Right lobe of liver (tissue), 6 donors: Measurements from ENCODE around the gene ARX. TPM values are rescaled to one million over a fixed set of nuclear protein-coding genes. Genes with fewer than 3 reads are reported as not detected.

Experiments
- ATAC-seq, 4 donors: fragments of 200-7000 bp; cut with Tn5 transposase; one replicate each; pipeline ENCODE4 v1.9.1; 2020; ENCODE audit warnings: mild to moderate bottlenecking in 4 of 4, moderate library complexity in 4 of 4
- DNase-seq, 3 donors: peaks; one replicate each; pipeline ENCODE4 v3.0.0-alpha.2; 2020
- H3K27ac ChIP-seq, 3 donors: fragments of 200-600 bp; one replicate each; pipeline ENCODE4 v1.8.0; 2022
- H3K27me3 ChIP-seq, 2 donors: fragments of 200-600 bp; one replicate each; pipeline ENCODE4 v1.8.0; 2022
- H3K36me3 ChIP-seq, 4 donors: fragments of 200-600 bp; sonication (generic) in 1 of 4; one replicate each; pipeline versions ENCODE4 v1.5.1 to v1.8.0; 2017 to 2022; ENCODE audit warnings: control low read depth in 1 of 4
- H3K4me1 ChIP-seq, 4 donors: fragments of 200-600 bp; sonication (generic) in 1 of 4; one replicate each; pipeline versions ENCODE4 v1.5.1 to v1.8.0; 2017 to 2022; ENCODE audit warnings: control low read depth in 1 of 4
- H3K4me3 ChIP-seq, 3 donors: fragments of 200-600 bp; one replicate each; pipeline ENCODE4 v1.8.0; 2022
- H3K9me3 ChIP-seq, 4 donors: fragments of 200-600 bp; sonication (generic) in 1 of 4; one replicate each; pipeline versions ENCODE4 v1.5.1 to v1.8.0; 2017 to 2022; ENCODE audit warnings: control low read depth in 1 of 4
- POLR2A ChIP-seq: fragments of 450-650 bp; IDR thresholded peaks from one replicate; pipeline ENCODE4 v1.6.1; 2017; ENCODE audit warnings: antibody characterized with exemption, mild to moderate bottlenecking
- WGBS: methylation state at CpG from one replicate; pipeline ENCODE4 v1.1.6; 2018; ENCODE audit warnings: low coverage, low lambda C conversion rate; ENCODE audit not compliant: insufficient coverage; ENCODE audit errors: missing lambda C conversion rate; 5-methylcytosine and 5-hydroxymethylcytosine counted together
- intact Hi-C, 2 donors: fragments of 100-400 bp; cut with DNase I; formaldehyde crosslinking; loops; one replicate each; pipeline versions ENCODE4 v1.11.2 to v1.14.1; 2022
- total RNA-seq, 6 experiments: library from RNA; depleted of rRNA in 2 of 6; stranded (reverse); fragments of >200 nt in 2 of 6; fragmentation: NEBNext Ultra II Directional in 3 of 6; extraction: Animal tissue kit (Norgen Biotek cat#: 25700) in 3 of 6; gene quantifications; one replicate each; pipeline versions ENCODE4 v1.1.0 to v1.2.4, GENCODE V29; 2016 to 2023
- TF ChIP-seq, protein P1 (sequence below), 4 donors: fragments of 200-600 bp in 3 of 4; fragments of 450-650 bp in 1 of 4; IDR thresholded peaks; one replicate each; pipeline versions ENCODE4 v1.5.1 to v1.8.0; 2016 to 2022; ENCODE audit warnings: antibody characterized with exemption in 4 of 4, mild to moderate bottlenecking in 2 of 4
- donor health status: DM: no; HTN: yes; CAD: no.
- donor health status: DM: no; HTN: no; CAD: no.
- donor health status: DM: no; HTN: no; CAD: no.
- donor health status: DM: no; HTN: yes; CAD: no.
- donor health status: DM: no; HTN: yes; CAD: no.

Gene ARX
- total RNA-seq, 6 experiments from 2014 or later: not detected

DNA sequence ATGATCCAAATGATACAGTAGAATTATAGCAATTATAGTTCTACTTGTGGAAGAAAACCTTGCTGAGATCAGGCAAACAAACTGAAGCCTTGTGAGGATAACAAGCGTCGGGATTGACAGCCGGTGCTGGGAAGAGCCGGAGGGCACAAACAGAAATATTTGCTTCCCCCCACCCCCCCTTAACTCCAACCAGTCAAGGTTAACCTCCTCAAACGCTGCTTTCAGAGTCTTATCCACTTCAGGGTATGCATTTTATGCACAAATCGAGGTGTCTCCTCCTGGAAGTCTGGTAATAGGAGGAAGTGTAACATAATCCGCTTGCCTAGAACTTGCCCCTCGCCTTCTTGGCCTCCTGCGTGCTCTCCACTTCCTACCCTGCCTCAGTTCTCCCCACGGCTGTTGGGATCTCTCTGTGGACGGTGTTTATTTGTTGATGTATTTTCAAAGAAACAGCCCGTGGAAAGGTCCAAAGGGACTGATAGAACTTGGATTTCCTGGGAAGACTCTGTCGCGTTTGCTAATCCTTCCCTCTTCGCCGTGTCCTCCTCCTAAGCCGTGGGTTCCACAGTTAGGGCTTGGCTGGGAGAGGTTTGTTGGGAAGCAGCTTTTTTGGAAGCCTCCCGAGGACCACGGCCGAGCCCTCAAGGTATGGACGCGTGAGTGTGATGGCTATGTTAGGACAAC lies 4.1 kb upstream of the ARX start:
- H3K27ac ChIP-seq: no peak overlapping the region
- H3K4me1 ChIP-seq: no peaks in the 10 kb centered on the region
- no peak overlapping the region for H3K4me3 ChIP-seq
- H3K9me3 ChIP-seq: no peaks in the 10 kb centered on the region
- no peaks in the 10 kb centered on the region for H3K36me3 ChIP-seq
- no peak for DNase-seq
- peaks cover 0 to 44% of the 10 kb centered on the region in 2 donors for H3K27me3 ChIP-seq
- intact Hi-C loops: no loop called here
- no peak for ATAC-seq
- TF ChIP-seq, protein P1, sequence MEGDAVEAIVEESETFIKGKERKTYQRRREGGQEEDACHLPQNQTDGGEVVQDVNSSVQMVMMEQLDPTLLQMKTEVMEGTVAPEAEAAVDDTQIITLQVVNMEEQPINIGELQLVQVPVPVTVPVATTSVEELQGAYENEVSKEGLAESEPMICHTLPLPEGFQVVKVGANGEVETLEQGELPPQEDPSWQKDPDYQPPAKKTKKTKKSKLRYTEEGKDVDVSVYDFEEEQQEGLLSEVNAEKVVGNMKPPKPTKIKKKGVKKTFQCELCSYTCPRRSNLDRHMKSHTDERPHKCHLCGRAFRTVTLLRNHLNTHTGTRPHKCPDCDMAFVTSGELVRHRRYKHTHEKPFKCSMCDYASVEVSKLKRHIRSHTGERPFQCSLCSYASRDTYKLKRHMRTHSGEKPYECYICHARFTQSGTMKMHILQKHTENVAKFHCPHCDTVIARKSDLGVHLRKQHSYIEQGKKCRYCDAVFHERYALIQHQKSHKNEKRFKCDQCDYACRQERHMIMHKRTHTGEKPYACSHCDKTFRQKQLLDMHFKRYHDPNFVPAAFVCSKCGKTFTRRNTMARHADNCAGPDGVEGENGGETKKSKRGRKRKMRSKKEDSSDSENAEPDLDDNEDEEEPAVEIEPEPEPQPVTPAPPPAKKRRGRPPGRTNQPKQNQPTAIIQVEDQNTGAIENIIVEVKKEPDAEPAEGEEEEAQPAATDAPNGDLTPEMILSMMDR (IDR thresholded peaks at IDR 0.05): no peak
- TF ChIP-seq POLR2A: no peak
- WGBS: 11% methylated on average over 13 of the region's 22 CpGs

- H3K9me3 ChIP-seq: no peaks in the 10 kb centered on the region
- ATAC-seq (no peak), DNase-seq (no peak)
- no peak overlapping the region for H3K4me3 ChIP-seq
- WGBS: 12% methylated on average over 3 of the region's 3 CpGs
- no peak overlapping the region for H3K27ac ChIP-seq
- H3K36me3 ChIP-seq: no peaks in the 10 kb centered on the region
- H3K4me1 ChIP-seq: no peaks in the 10 kb centered on the region
- H3K27me3 ChIP-seq: peaks cover 0 to 54% of the 10 kb centered on the region in 2 donors
- intact Hi-C loops: no loop called here
- TF ChIP-seq, protein P1 (IDR thresholded peaks at IDR 0.05): no peak
- no peak for TF ChIP-seq POLR2A
Observed at GRCh38 chrX:25018682-25019081, 2.9 kb upstream of the ARX start.

DNA sequence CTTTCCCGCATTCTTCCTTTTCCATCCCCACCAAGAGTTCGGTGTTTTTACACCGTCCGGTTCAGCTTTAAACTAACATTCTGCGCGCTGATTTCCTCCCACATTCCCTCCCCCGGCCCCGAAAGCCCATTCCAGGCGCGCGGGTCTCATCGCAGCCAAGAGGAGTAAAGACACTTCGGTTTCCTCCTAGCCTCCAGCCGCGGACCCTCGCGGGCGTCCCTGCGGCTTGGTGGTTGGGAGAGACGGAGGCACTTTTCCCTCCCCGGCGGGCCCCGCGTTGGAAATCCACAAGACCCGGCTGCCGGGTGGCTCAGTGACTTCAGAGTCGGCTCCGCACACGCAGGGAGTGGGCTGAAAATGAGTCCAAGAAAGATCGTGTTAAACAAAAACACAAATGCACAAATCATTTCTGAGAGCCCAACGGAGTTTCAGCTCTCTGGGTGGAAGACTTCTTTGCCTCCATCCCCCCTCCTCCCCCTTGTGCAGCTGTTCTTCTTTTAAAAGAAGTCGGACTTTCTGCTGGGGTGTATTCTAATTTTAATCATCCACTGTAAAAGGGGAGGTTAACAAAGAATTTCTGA lies 2.0 kb upstream of the ARX start:
- ATAC-seq (no peak), DNase-seq (no peak)
- Histone ChIP-seq H3K4me3 (no peak overlapping the region), H3K36me3 (no peaks in the 10 kb centered on the region), H3K4me1 (no peaks in the 10 kb centered on the region), H3K27ac (no peak overlapping the region), H3K9me3 (no peaks in the 10 kb centered on the region), H3K27me3 (peaks cover 0 to 51% of the 10 kb centered on the region in 2 donors)
- TF ChIP-seq POLR2A: no peak
- TF ChIP-seq, protein P1 (IDR thresholded peaks at IDR 0.05): no peak
- intact Hi-C loops: no loop called here
- 17% methylated on average over 27 of the region's 32 CpGs for WGBS

- DNase-seq (no peak), ATAC-seq (no peak)
- Histone ChIP-seq H3K4me1 (no peaks in the 10 kb centered on the region), H3K36me3 (no peaks in the 10 kb centered on the region), H3K27me3 (peaks cover 0 to 53% of the 10 kb centered on the region in 2 donors), H3K27ac (no peak overlapping the region), H3K9me3 (no peaks in the 10 kb centered on the region), H3K4me3 (no peak overlapping the region)
- TF ChIP-seq, protein P1 (IDR thresholded peaks at IDR 0.05): no peak
- TF ChIP-seq POLR2A: no peak
- 18% methylated on average over 12 of the region's 17 CpGs for WGBS
- intact Hi-C loops: no loop called here
Observed at GRCh38 chrX:25016938-25017598, 1.3 kb upstream of the ARX start.
